HepG2 (cell line): ENCODE measurements around the gene TRPV4. TPM values are rescaled to one million over a fixed set of nuclear protein-coding genes. Genes with fewer than 3 reads are reported as not detected.
A peak's percentile ranks its signal among the peaks of the same experiment; 100 is the strongest.

Source experiments
- ATF7-NPFF ChIP-seq: sonication (generic); formaldehyde crosslinking; IDR thresholded peaks from 2 replicates; pipeline ENCODE4 v1.8.1; 2023; ENCODE audit warnings: mild to moderate bottlenecking, low read depth, missing genetic modification reagents, moderate library complexity
- BCL3 ChIP-seq: sonication (generic); formaldehyde crosslinking; IDR thresholded peaks from 2 replicates; pipeline ENCODE4 v1.5.1; 2020; ENCODE audit warnings: mild to moderate bottlenecking, missing genetic modification reagents, moderate library complexity
- CAMTA2 ChIP-seq: sonication (generic); formaldehyde crosslinking; IDR thresholded peaks from 2 replicates; pipeline ENCODE4 v1.4.0; 2020; ENCODE audit warnings: mild to moderate bottlenecking, missing genetic modification reagents, borderline replicate concordance
- HMGA1 ChIP-seq: sonication (generic); formaldehyde crosslinking; conservative IDR thresholded peaks from 2 replicates; pipeline ENCODE4 v1.4.0; 2020; ENCODE audit warnings: missing genetic modification reagents
- HNF1B ChIP-seq: sonication (generic); formaldehyde crosslinking; IDR thresholded peaks from 2 replicates; pipeline ENCODE4 v1.5.1; 2020; ENCODE audit warnings: mild to moderate bottlenecking, moderate library complexity, missing genetic modification reagents
- LRRFIP1 ChIP-seq: sonication (generic); formaldehyde crosslinking; conservative IDR thresholded peaks from 2 replicates; pipeline ENCODE4 v1.4.0; 2020; ENCODE audit warnings: missing genetic modification reagents
- MTERF4 ChIP-seq: sonication (generic); formaldehyde crosslinking; IDR thresholded peaks from 2 replicates; pipeline ENCODE4 v1.8.0; 2023; ENCODE audit warnings: mild to moderate bottlenecking, missing genetic modification reagents
- NCOA2 ChIP-seq: sonication (generic); formaldehyde crosslinking; IDR thresholded peaks from 2 replicates; pipeline ENCODE4 v1.8.0; 2022; ENCODE audit warnings: inconsistent platforms
- RBM39 ChIP-seq: fragments of 200-400 bp; formaldehyde crosslinking; IDR thresholded peaks from one replicate; pipeline ENCODE4 v1.6.1; 2018; ENCODE audit warnings: antibody characterized with exemption, mild to moderate bottlenecking, low read depth, low read length; ENCODE audit not compliant: poor library complexity, severe bottlenecking
- SRF ChIP-seq: IDR thresholded peaks from 2 replicates; pipeline ENCODE4 v1.6.1; 2011; ENCODE audit warnings: mild to moderate bottlenecking, low read depth, low read length, moderate library complexity
- TERF1 ChIP-seq: sonication (generic); formaldehyde crosslinking; IDR thresholded peaks from 2 replicates; pipeline ENCODE4 v1.8.0; 2022; ENCODE audit warnings: mild to moderate bottlenecking, missing genetic modification reagents, moderate library complexity
- TGIF2 ChIP-seq: IDR thresholded peaks from 2 replicates; pipeline ENCODE4 v1.6.1; 2016; ENCODE audit warnings: control low read depth, missing compliant biosample characterization
- UBTF ChIP-seq: sonication (generic); formaldehyde crosslinking; IDR thresholded peaks from 2 replicates; pipeline ENCODE4 v1.4.0; 2020; ENCODE audit warnings: mild to moderate bottlenecking, missing genetic modification reagents
- ZBTB1 ChIP-seq: sonication (generic); formaldehyde crosslinking; IDR thresholded peaks from 2 replicates; pipeline ENCODE4 v1.4.0; 2020; ENCODE audit warnings: missing genetic modification reagents, borderline replicate concordance
- ZNF335 ChIP-seq: sonication (generic); formaldehyde crosslinking; IDR thresholded peaks from 2 replicates; pipeline ENCODE4 v1.4.0; 2020; ENCODE audit warnings: missing genetic modification reagents
- ZNF547 ChIP-seq: sonication (generic); formaldehyde crosslinking; IDR thresholded peaks from 2 replicates; pipeline ENCODE4 v1.5.1; 2020; ENCODE audit warnings: mild to moderate bottlenecking, missing genetic modification reagents
- ZNF558 ChIP-seq: sonication (generic); formaldehyde crosslinking; IDR thresholded peaks from 2 replicates; pipeline ENCODE4 v1.9.0; 2022; ENCODE audit warnings: mild to moderate bottlenecking, missing genetic modification reagents, borderline replicate concordance
- ZNF563 ChIP-seq: sonication (generic); formaldehyde crosslinking; IDR thresholded peaks from 2 replicates; pipeline ENCODE4 v1.8.0; 2022; ENCODE audit warnings: mild to moderate bottlenecking, moderate library complexity, missing genetic modification reagents
- polyA plus RNA-seq, 8 experiments: library from polyadenylated mRNA; depleted of rRNA in 3 of 8; stranded (reverse) in 7 of 8; unstranded in 1 of 8; fragments of >200 nt; fragmentation: Illumina TruSeq in 4 of 8; extraction: Trizol in 4 of 8; gene quantifications; 2 replicates each; pipeline versions ENCODE4 v1.2.1 to v1.2.3, GENCODE V29; 2011 to 2016; ENCODE audit warnings: low read depth in 4 of 8, missing spikeins in 1 of 8, mixed read lengths in 1 of 8; ENCODE audit not compliant: insufficient read depth in 1 of 8
- total RNA-seq, 5 experiments: library from RNA; depleted of rRNA; stranded (reverse); fragments of >200 nt; fragmentation: Illumina TruSeq; extraction: Trizol; gene quantifications; 2 replicates each; pipeline ENCODE4 v1.2.3, GENCODE V29; 2016; ENCODE audit warnings: low read depth in 1 of 5

TRPV4 gene
- total and polyA plus RNA-seq, 2 of the 13 experiments (the other 11 are each of a cell fraction or from before 2014, with no cell fraction given) = 0.66 to 4.7 TPM

- no peak for TF ChIP-seq ZNF558 (CRISPR knock-in tag)
- 0 out of 2 replicates have a peak, but pooled peaks have one; percentile 4 for TF ChIP-seq TGIF2 (CRISPR knock-in tag)
- peak; percentile 69 for TF ChIP-seq HNF1B (CRISPR knock-in tag)
- TF ChIP-seq ATF7-NPFF = no peak
- TF ChIP-seq CAMTA2 (CRISPR knock-in tag) = 0 out of 2 replicates have a peak, but pooled peaks have one; percentile 28
- no peak for TF ChIP-seq ZNF335 (CRISPR knock-in tag)
- no peak for TF ChIP-seq ZBTB1 (CRISPR knock-in tag)
- TF ChIP-seq RBM39 = no peak
- TF ChIP-seq TERF1 (CRISPR knock-in tag) = no peak
- TF ChIP-seq LRRFIP1 (CRISPR knock-in tag) = no peak
- TF ChIP-seq SRF = peak; percentile 88
- peak; percentile 58; the same call in 1 of the 2 replicates for TF ChIP-seq ZNF547 (CRISPR knock-in tag)
- peak; percentile 89 for TF ChIP-seq NCOA2 (CRISPR knock-in tag)
- peak; percentile 66; the same call in 1 of the 2 replicates for TF ChIP-seq ZNF563
- TF ChIP-seq UBTF = peak; percentile 41; the same call in 1 of the 2 replicates
- no peak for TF ChIP-seq HMGA1 (CRISPR knock-in tag)
- peak; percentile 89; the same call in 1 of the 2 replicates for TF ChIP-seq MTERF4 (CRISPR knock-in tag)
- peak; percentile 67; the same call in 1 of the 2 replicates for TF ChIP-seq BCL3 (CRISPR knock-in tag)
Measured at GRCh38 chr12:109863847-109864712, 30.9 kb upstream of the TRPV4 start (continued).
